Liver (tissue), 9 donors: ENCODE results near the gene NECTIN1. TPM values are rescaled to one million over a fixed set of nuclear protein-coding genes. Genes with fewer than 3 reads are reported as not detected.

ENCODE experiments used
- DNase-seq: peaks from one replicate; pipeline ENCODE4 v3.0.0-alpha.2; 2017; ENCODE audit warnings: low spot score
- H3K27ac ChIP-seq, 2 donors: one replicate each; pipeline ENCODE4 v1.7.0; 2013; ENCODE audit warnings: inconsistent platforms in 2 of 2, low read length in 2 of 2, control low read depth in 1 of 2, low read depth in 1 of 2, mild to moderate bottlenecking in 1 of 2
- H3K27me3 ChIP-seq, 4 donors: one replicate each; pipeline versions ENCODE4 v1.6.1 to v1.7.0; 2013; ENCODE audit warnings: low read length in 3 of 4, inconsistent platforms in 1 of 4, mild to moderate bottlenecking in 1 of 4, moderate library complexity in 1 of 4; ENCODE audit not compliant: control insufficient read depth in 4 of 4, insufficient read depth in 4 of 4
- H3K36me3 ChIP-seq, 4 donors: one replicate each; pipeline versions ENCODE4 v1.6.1 to v1.7.0; 2013; ENCODE audit warnings: low read length in 3 of 4, mild to moderate bottlenecking in 3 of 4, low read depth in 1 of 4, moderate library complexity in 1 of 4; ENCODE audit not compliant: control insufficient read depth in 4 of 4, insufficient read depth in 3 of 4
- H3K4me1 ChIP-seq, 4 donors: one replicate each; pipeline versions ENCODE4 v1.6.1 to v1.7.0; 2013; ENCODE audit warnings: low read length in 3 of 4, mild to moderate bottlenecking in 3 of 4, moderate library complexity in 1 of 4; ENCODE audit not compliant: control insufficient read depth in 4 of 4, insufficient read depth in 4 of 4
- H3K4me3 ChIP-seq, 3 donors: one replicate each; pipeline versions ENCODE4 v1.6.1 to v1.7.0; 2013; ENCODE audit warnings: low read length in 3 of 3, control low read depth in 1 of 3, low read depth in 1 of 3, mild to moderate bottlenecking in 1 of 3
- H3K9ac ChIP-seq, 2 donors: one replicate each; pipeline ENCODE4 v1.7.0; 2013; ENCODE audit warnings: low read length in 2 of 2, mild to moderate bottlenecking in 2 of 2, moderate library complexity in 2 of 2, control low read depth in 1 of 2, low read depth in 1 of 2
- H3K9me3 ChIP-seq, 4 donors: one replicate each; pipeline versions ENCODE4 v1.6.1 to v1.7.0; 2013; ENCODE audit warnings: low read length in 3 of 4; ENCODE audit not compliant: control insufficient read depth in 4 of 4
- FOXA1 ChIP-seq: IDR thresholded peaks from 2 replicates; pipeline ENCODE4 v1.6.1; 2016; ENCODE audit warnings: antibody characterized with exemption
- FOXA2 ChIP-seq: IDR thresholded peaks from 2 replicates; pipeline ENCODE4 v1.6.1; 2016; ENCODE audit warnings: antibody characterized with exemption
- GABPA ChIP-seq, 2 donors: IDR thresholded peaks in 1 of 2; conservative IDR thresholded peaks in 1 of 2; 2 replicates each; pipeline ENCODE4 v1.6.1; 2016; ENCODE audit warnings: antibody characterized with exemption in 2 of 2, mild to moderate bottlenecking in 1 of 2, moderate library complexity in 1 of 2
- HNF4A ChIP-seq, 2 donors: conservative IDR thresholded peaks; 2 replicates each; pipeline ENCODE4 v1.6.1; 2016; ENCODE audit warnings: antibody characterized with exemption in 2 of 2, mild to moderate bottlenecking in 2 of 2
- HNF4G ChIP-seq: IDR thresholded peaks from 2 replicates; pipeline ENCODE4 v1.6.1; 2016; ENCODE audit warnings: antibody characterized with exemption
- JUND ChIP-seq, 2 donors: IDR thresholded peaks; 2 replicates each; pipeline ENCODE4 v1.6.1; 2016; ENCODE audit warnings: antibody characterized with exemption in 2 of 2
- MAX ChIP-seq: IDR thresholded peaks from 2 replicates; pipeline ENCODE4 v1.6.1; 2016; ENCODE audit warnings: antibody characterized with exemption
- REST ChIP-seq: IDR thresholded peaks from 2 replicates; pipeline ENCODE4 v1.6.1; 2016; ENCODE audit warnings: antibody characterized with exemption, mild to moderate bottlenecking
- RXRA ChIP-seq, 2 donors: IDR thresholded peaks; 2 replicates each; pipeline ENCODE4 v1.6.1; 2017 to 2018; ENCODE audit warnings: antibody characterized with exemption in 2 of 2, mild to moderate bottlenecking in 1 of 2
- ZBTB33 ChIP-seq: IDR thresholded peaks from 2 replicates; pipeline ENCODE4 v1.6.1; 2016; ENCODE audit warnings: antibody characterized with exemption
- WGBS: extraction: QIAGEN DNeasy Blood & Tissue Kit; methylation state at CpG from one replicate; pipeline ENCODE4 v1.1.7; 2013; 5-methylcytosine and 5-hydroxymethylcytosine counted together
- polyA plus RNA-seq, 2 donors: library from polyadenylated mRNA; stranded (reverse) in 1 of 2; unstranded in 1 of 2; fragments of 200-250 nt in 1 of 2; fragments of >200 nt in 1 of 2; fragmentation: Nextera tagmentation in 1 of 2; extraction: Ambion mirVana in 1 of 2; gene quantifications; one replicate each; pipeline versions ENCODE4 v1.2.1 to v1.2.3, GENCODE V29; 2013 to 2015
- total RNA-seq, 2 donors: library from RNA; depleted of rRNA; stranded (reverse); fragments of >200 nt; gene quantifications; one replicate each; pipeline ENCODE4 v1.2.3, GENCODE V29; 2014
- TF ChIP-seq, protein P1 (sequence below): IDR thresholded peaks from 2 replicates; pipeline ENCODE4 v1.6.1; 2016; ENCODE audit warnings: antibody characterized with exemption
- donor health status: healthy.
- donor health status: healthy.
- donor health status: healthy.
- donor health status: healthy.
- donor health status: healthy.

The NECTIN1 gene
- total and polyA plus RNA-seq, 4 donors = 0.69 to 7.7 (median 5.0) TPM

DNA sequence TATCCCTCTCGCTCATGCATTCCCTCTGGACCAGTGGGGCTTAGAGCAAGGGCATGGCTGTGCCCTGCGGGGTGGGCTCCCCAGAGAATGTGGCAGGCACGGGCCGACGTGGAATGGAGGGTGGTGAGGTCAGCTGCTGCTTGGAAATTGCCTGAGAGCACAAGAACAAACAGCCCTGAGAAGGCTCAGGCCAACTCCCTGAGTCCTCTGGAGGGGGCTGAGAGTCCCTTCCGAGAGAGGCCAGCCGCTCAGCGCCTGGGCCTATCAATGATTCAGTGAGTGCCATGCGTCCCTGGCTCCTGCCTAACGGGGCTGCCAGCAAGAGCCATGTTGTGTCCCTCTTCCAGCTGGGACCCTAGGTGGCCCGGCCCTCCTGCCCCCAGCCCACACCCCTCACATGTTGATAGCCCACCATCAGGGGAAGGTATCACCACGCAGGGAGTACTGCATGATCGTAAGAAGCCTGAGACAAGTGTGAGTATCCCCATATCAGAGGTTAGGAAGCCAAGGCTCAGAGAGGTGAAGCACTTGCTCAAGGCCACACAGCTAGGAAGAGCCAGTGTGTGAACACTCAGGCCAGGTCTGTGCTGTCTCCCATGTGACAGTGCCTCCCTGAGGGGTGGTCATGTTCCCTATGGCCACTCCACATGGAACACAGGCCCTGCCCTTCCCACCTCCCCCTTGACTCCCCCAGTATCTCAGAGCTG, 55.8 kb downstream of the NECTIN1 start (continued):
- no peak for TF ChIP-seq REST

GRCh38 chr11:119672597-119672996, 56.4 kb downstream of the NECTIN1 start:
- no peaks in the 10 kb centered on the region for H3K9me3 ChIP-seq
- peaks cover 0 to 6% (median 0%) of the 10 kb centered on the region in 4 donors for H3K36me3 ChIP-seq
- H3K27me3 ChIP-seq = no peaks in the 10 kb centered on the region
- no peak for DNase-seq
- 92% methylated on average over 7 of the region's 7 CpGs for WGBS
- no peak overlapping the region for H3K9ac ChIP-seq
- TF ChIP-seq RXRA (IDR thresholded peaks at IDR 0.05) = no peak
- TF ChIP-seq MAX = no peak
- no peak for TF ChIP-seq FOXA2
- TF ChIP-seq REST = no peak
- no peak for TF ChIP-seq JUND (IDR thresholded peaks at IDR 0.05)
- H3K27ac ChIP-seq = no peak overlapping the region
- peaks cover 0 to 9% (median 4%) of the 10 kb centered on the region in 4 donors for H3K4me1 ChIP-seq
- H3K4me3 ChIP-seq = no peak overlapping the region

GRCh38 chr11:119671561-119672015, 57.4 kb downstream of the NECTIN1 start:
- no peak for TF ChIP-seq MAX
- TF ChIP-seq HNF4G = no peak
- no peak for TF ChIP-seq JUND (IDR thresholded peaks at IDR 0.05)
- TF ChIP-seq, protein P1, sequence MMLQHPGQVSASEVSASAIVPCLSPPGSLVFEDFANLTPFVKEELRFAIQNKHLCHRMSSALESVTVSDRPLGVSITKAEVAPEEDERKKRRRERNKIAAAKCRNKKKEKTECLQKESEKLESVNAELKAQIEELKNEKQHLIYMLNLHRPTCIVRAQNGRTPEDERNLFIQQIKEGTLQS = no peak
- TF ChIP-seq ZBTB33 = no peak
- TF ChIP-seq GABPA (IDR thresholded peaks at IDR 0.05 in 1 of 2, conservative IDR thresholded peaks at IDR 0.05 in 1 of 2) = no peak
- no peak for TF ChIP-seq FOXA2
- TF ChIP-seq FOXA1 = no peak
- TF ChIP-seq HNF4A (conservative IDR thresholded peaks at IDR 0.05) = no peak
- Histone ChIP-seq H3K27me3 (no peaks in the 10 kb centered on the region), H3K27ac (no peak overlapping the region), H3K4me1 (peaks cover 0 to 9% (median 4%) of the 10 kb centered on the region in 4 donors), H3K9ac (no peak overlapping the region), H3K4me3 (no peak overlapping the region), H3K9me3 (no peaks in the 10 kb centered on the region), H3K36me3 (no peaks in the 10 kb centered on the region)
- no peak for DNase-seq
- 78% methylated on average over 12 of the region's 12 CpGs for WGBS
